ENCODE results near the gene SYNM. TPM values are rescaled to one million over a fixed set of nuclear protein-coding genes. Genes with fewer than 3 reads are reported as not detected.

SYNM gene
- total and polyA plus RNA-seq, 2 experiments from 2014 or later, result 5.4 to 8.0 TPM

DNA sequence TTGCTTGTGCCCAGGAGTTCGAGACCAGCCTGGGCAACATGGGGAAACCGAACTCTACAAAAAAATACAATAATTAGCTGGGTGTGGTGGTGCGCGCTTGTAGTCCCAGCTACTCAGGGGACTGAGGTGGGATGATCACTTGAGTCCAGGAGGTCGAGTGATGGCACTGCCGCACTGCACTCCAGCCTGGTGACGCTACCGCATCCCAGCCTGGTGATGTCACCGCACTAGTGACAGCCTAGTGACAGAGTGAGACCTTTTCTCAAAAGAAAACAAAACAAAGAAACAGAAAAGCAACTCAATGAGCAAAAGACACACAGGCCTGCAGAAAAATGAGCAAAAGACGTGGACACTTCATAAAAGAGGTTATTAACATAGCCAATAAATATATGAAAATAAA is 19.9 kb upstream of the SYNM start:
- Histone ChIP-seq H3K9me3 (ENCODE audit: low read depth) (peaks cover 3% of the 10 kb centered on the region), H3K36me3 (no peaks in the 10 kb centered on the region), H3K4me1 (ENCODE audit: low read depth) (no peaks in the 10 kb centered on the region), H3K4me3 (no peak overlapping the region), H3K27ac (no peak overlapping the region), H3K27me3 (no peaks in the 10 kb centered on the region)
- TF ChIP-seq, protein P1, sequence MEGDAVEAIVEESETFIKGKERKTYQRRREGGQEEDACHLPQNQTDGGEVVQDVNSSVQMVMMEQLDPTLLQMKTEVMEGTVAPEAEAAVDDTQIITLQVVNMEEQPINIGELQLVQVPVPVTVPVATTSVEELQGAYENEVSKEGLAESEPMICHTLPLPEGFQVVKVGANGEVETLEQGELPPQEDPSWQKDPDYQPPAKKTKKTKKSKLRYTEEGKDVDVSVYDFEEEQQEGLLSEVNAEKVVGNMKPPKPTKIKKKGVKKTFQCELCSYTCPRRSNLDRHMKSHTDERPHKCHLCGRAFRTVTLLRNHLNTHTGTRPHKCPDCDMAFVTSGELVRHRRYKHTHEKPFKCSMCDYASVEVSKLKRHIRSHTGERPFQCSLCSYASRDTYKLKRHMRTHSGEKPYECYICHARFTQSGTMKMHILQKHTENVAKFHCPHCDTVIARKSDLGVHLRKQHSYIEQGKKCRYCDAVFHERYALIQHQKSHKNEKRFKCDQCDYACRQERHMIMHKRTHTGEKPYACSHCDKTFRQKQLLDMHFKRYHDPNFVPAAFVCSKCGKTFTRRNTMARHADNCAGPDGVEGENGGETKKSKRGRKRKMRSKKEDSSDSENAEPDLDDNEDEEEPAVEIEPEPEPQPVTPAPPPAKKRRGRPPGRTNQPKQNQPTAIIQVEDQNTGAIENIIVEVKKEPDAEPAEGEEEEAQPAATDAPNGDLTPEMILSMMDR (IDR thresholded peaks at IDR 0.05; ENCODE audit: low read depth, low read length), result no peak
- DNase-seq (ENCODE audit: low read depth in 1 of 2, low spot score in 1 of 2), result no peak

DNA sequence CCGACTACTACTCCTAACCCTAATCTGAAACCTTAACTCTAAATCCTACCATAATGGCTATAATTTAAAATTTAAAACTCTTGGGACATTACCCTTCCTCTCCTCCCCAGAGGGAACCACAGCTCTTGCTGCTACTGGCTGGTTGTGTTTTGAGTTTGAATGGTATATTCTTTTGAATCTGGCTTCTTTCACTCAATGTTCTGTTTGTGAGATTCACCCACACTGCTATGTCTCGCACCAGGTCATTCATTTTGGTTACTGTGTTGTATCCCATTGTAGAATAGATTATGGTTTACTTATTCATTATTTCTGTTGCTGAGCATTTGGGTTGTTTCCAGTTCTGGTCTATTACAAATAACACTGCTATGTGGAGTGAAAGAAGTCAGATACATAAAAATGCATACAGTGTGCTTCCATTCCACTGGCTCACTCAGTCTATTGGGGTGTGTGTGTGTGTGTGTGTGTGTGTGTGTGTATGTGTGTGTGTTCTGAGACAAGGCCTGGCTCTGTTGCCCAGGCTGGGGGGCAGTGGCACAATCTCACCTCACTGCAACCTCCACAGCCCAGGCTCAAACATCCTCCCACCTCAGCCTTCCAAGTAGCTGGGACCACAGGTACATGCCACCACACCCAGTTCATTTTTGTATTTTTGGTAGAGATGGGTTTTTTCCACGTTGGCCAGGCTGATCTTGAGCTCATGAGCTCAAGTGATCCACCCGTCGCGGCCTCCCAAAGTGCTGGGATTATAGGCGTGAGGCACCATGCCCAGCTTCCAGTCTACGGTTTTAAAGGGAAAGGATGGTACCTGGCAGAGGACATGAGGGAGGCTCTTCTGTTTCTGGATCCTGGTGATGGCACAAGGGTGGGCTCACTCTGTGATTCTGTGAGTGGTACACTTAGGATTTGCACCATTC is 19.2 kb upstream of the SYNM start:
- TF ChIP-seq, protein P1 (IDR thresholded peaks at IDR 0.05; ENCODE audit: low read depth, low read length), result no peak
- H3K36me3 ChIP-seq, result no peaks in the 10 kb centered on the region
- no peak overlapping the region for H3K4me3 ChIP-seq
- H3K9me3 ChIP-seq (ENCODE audit: low read depth), result peaks cover 3% of the 10 kb centered on the region
- no peaks in the 10 kb centered on the region for H3K27me3 ChIP-seq
- H3K27ac ChIP-seq, result no peak overlapping the region
- no peaks in the 10 kb centered on the region for H3K4me1 ChIP-seq (ENCODE audit: low read depth)
- no peak for DNase-seq (ENCODE audit: low read depth in 1 of 2, low spot score in 1 of 2)

DNA sequence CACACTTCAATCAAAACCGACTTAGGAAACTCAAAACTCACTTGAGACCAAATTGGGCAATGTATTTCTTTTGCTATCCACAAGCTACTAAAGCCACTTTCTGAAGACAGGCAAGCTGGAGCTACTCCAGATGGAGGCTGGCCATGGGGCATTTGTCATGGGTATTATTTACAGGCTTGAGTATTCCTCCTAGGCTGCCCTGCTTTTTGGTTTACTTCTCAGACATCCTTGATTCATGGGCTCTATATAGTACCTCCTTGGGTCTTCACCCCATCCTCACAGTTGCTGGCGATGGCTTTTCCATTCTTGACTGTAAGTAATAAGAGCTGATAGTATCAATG is 18.6 kb upstream of the SYNM start:
- Histone ChIP-seq H3K4me1 (ENCODE audit: low read depth) (no peaks in the 10 kb centered on the region), H3K27me3 (no peaks in the 10 kb centered on the region), H3K4me3 (no peak overlapping the region), H3K27ac (no peak overlapping the region), H3K36me3 (no peaks in the 10 kb centered on the region), H3K9me3 (ENCODE audit: low read depth) (peaks cover 3% of the 10 kb centered on the region)
- no peak for DNase-seq (ENCODE audit: low read depth in 1 of 2, low spot score in 1 of 2)
- TF ChIP-seq, protein P1 (IDR thresholded peaks at IDR 0.05; ENCODE audit: low read depth, low read length), result no peak

DNA sequence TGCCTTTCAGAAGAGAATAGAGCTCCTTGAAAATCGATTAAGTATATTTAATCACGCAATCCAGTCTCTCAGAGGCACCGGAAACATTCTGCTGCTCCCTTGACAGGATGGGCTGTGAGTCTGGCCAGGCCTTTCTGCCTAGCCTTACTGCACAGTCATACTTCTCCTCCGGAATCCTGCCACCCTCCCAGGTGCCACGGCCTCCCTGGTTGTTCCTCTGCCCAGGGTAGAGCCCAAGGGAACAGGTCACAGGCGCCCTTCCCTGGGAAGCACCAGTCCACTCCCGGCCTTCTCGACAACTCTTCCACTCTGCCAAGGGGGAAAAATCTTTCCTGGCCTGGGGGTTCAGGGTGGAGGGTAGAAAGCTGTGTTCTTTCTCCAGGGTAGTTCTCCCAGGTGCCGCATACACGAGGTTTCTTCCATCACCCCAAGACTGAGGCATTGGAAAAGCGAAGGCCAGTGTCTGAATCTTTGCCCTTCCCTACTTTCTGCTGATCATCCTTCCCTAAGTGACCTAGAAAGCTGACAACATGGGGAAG is 17.4 kb upstream of the SYNM start:
- no peak overlapping the region for H3K27ac ChIP-seq
- H3K4me1 ChIP-seq (ENCODE audit: low read depth), result no peaks in the 10 kb centered on the region
- no peak overlapping the region for H3K4me3 ChIP-seq
- DNase-seq (ENCODE audit: low read depth in 1 of 2, low spot score in 1 of 2), result no peak
- H3K36me3 ChIP-seq, result no peaks in the 10 kb centered on the region
- no peaks in the 10 kb centered on the region for H3K27me3 ChIP-seq
- peaks cover 3% of the 10 kb centered on the region for H3K9me3 ChIP-seq (ENCODE audit: low read depth)
- TF ChIP-seq, protein P1 (IDR thresholded peaks at IDR 0.05; ENCODE audit: low read depth, low read length), result no peak

DNA sequence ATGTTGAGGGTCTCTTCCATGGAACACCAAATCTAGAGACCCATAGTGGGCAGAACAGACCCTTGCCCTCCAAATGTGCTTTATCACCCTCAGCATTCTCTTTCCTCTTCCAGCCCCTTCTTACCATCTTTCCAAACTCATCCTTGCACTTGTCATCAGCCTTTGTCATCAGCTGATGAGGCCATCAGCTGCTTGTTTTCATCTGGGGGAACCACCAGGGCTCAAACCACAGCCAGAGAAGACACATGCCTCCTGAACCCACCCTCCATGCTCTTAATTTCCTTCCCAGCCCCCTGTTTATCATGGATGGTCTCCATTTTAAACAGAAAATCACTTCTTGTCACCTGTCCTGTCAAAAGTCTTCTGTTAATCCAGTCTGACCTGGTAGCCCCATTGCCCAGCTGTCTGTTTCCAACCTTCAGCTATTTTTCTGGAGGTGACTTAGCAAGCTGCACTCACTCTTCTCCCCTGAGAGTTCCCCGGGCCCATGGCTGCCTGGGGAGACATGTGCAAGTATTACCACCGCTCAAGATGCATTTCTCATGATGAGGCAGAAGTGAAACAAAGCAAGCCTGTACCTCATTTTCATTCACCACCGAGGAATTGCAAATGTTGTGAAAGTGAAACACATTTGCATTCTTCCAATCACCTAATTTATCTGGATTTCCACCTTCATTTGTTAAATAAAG is 14.7 kb upstream of the SYNM start:
- DNase-seq (ENCODE audit: low read depth in 1 of 2, low spot score in 1 of 2), result no peak
- no peak overlapping the region for H3K27ac ChIP-seq
- no peaks in the 10 kb centered on the region for H3K36me3 ChIP-seq
- no peak overlapping the region for H3K4me3 ChIP-seq
- no peaks in the 10 kb centered on the region for H3K27me3 ChIP-seq
- no peaks in the 10 kb centered on the region for H3K9me3 ChIP-seq (ENCODE audit: low read depth)
- TF ChIP-seq, protein P1 (IDR thresholded peaks at IDR 0.05; ENCODE audit: low read depth, low read length), result no peak
- H3K4me1 ChIP-seq (ENCODE audit: low read depth), result no peaks in the 10 kb centered on the region

Measured in cardiac muscle cell (in vitro differentiated cells and primary cell).